Natural killer cell (primary cell): ENCODE data around the gene TUBA3E. TPM values are rescaled to one million over a fixed set of nuclear protein-coding genes. Genes with fewer than 3 reads are reported as not detected.
"Not testable (repeated sequence)": the region's sequence is repeated elsewhere in the genome, so short reads cannot be mapped to it uniquely, and the experiment has no call there.

Experiments used
- ATAC-seq, 3 donors: fragments of 150-1000 bp in 2 of 3; fragments of 200-7000 bp in 1 of 3; cut with Tn5 transposase; 1 replicate in 1 of 3; 2 replicates in 2 of 3; pipeline ENCODE4 v1.10.0; 2021; ENCODE audit warnings: mild to moderate bottlenecking in 2 of 3, moderate library complexity in 2 of 3
- DNase-seq, 2 donors: peaks; one replicate each; pipeline versions ENCODE4 v3.0.0 to v3.0.0-alpha.2; 2013 to 2021; ENCODE audit warnings: mixed read lengths in 1 of 2
- H3K27ac ChIP-seq: one replicate; pipeline ENCODE4 v1.5.1; 2013; ENCODE audit warnings: mild to moderate bottlenecking, low read length
- H3K27me3 ChIP-seq: one replicate; pipeline ENCODE4 v1.6.1; 2013; ENCODE audit warnings: low read length; ENCODE audit not compliant: control insufficient read depth, insufficient read depth
- H3K36me3 ChIP-seq: one replicate; pipeline ENCODE4 v1.6.1; 2013; ENCODE audit warnings: low read length; ENCODE audit not compliant: control insufficient read depth, insufficient read depth
- H3K4me1 ChIP-seq: one replicate; pipeline ENCODE4 v1.6.1; 2013; ENCODE audit warnings: low read length; ENCODE audit not compliant: control insufficient read depth, insufficient read depth
- H3K4me3 ChIP-seq: one replicate; pipeline ENCODE4 v1.5.1; 2013; ENCODE audit warnings: low read length
- H3K9me3 ChIP-seq: one replicate; pipeline ENCODE4 v1.6.1; 2013; ENCODE audit warnings: low read length; ENCODE audit not compliant: control insufficient read depth, insufficient read depth
- H3K27ac Mint-ChIP-seq, 2 donors: one replicate each; pipeline ENCODE4 v1.8.0; 2022; ENCODE audit warnings: mild to moderate bottlenecking in 2 of 2, mixed read lengths in 2 of 2, moderate library complexity in 1 of 2
- H3K27me3 Mint-ChIP-seq, 2 donors: one replicate each; pipeline ENCODE4 v1.8.0; 2022; ENCODE audit warnings: low read depth in 2 of 2, mixed read lengths in 2 of 2
- H3K36me3 Mint-ChIP-seq: one replicate; pipeline ENCODE4 v1.8.0; 2022; ENCODE audit warnings: mixed read lengths
- H3K4me1 Mint-ChIP-seq, 2 donors: one replicate each; pipeline ENCODE4 v1.8.0; 2022; ENCODE audit warnings: mixed read lengths in 2 of 2
- H3K4me3 Mint-ChIP-seq: one replicate; pipeline ENCODE4 v1.8.0; 2022; ENCODE audit warnings: mild to moderate bottlenecking, moderate library complexity, mixed read lengths
- H3K9me3 Mint-ChIP-seq, 2 donors: one replicate each; pipeline ENCODE4 v1.8.0; 2022; ENCODE audit warnings: mixed read lengths in 2 of 2
- WGBS: methylation state at CpG from one replicate; pipeline ENCODE4 v1.1.7; 2013; ENCODE audit warnings: missing lambda C conversion rate; ENCODE audit not compliant: insufficient coverage; 5-methylcytosine and 5-hydroxymethylcytosine counted together
- intact Hi-C: fragments of 100-400 bp; cut with micrococcal nuclease; formaldehyde crosslinking; loops from one replicate; pipeline ENCODE4 v1.14.2; 2022
- total RNA-seq, 4 donors: library from RNA; stranded (reverse); fragments of 120-200 nt in 1 of 4; gene quantifications; one replicate each; pipeline versions ENCODE4 v1.2.3 to v1.2.4, GENCODE V29; 2013 to 2022
- TF ChIP-seq, protein P1 (sequence below): fragments of 200-600 bp; IDR thresholded peaks from one replicate; pipeline ENCODE4 v1.8.0; 2022; ENCODE audit warnings: antibody characterized with exemption

The TUBA3E gene
- total RNA-seq, 3 donors from 2014 or later (not counting 1 experiment from before 2014, with no cell fraction given), result not detected

DNA sequence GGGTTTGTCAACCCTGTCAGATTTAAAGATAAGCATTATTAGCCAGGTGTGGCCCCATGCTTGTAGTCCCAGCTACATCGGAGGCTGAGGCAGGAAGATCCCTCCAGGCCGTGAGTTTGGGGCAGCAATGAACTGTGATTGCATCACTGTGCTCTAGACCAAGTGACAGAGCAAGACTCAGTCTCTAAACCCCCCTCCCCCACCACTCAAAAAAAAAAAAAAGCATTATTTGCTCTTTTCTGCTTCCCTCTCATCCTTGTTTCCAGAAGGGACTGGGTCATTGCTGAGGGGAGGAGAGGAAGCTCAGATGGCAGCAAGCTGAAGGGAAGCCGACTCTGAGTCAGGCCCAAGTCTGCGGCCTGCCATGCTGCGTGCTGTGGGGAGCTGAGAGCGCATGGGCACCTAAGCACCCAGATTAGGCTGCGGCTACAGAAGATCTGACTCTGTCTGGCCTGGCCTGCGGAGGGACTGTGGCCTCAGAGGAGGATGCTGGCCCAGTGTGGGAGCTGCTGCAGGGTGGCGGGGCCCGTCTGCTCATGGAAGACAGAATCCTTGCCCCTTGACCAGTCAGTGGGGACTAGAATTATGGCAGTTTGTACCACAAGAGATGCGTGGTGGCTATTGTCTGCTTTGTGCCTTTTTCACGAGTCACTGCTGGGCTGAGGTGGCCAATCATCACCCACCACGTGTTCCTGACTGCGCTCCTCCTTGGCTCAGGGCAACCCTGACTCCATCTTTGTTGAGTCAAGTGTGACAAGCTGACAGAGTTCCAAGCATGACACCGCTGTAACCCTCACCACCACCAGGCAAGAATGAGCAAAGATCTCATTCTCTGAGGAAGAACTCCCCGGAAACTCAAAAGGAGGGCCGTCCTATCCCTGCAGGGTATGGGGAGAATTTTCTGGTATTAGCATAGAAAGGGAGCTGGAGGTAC is 10.1 kb downstream of the TUBA3E start:
- peaks cover 5 to 20% of the 10 kb centered on the region in 2 donors for H3K4me1 Mint-ChIP-seq
- H3K9me3 ChIP-seq, H3K4me1 ChIP-seq, DNase-seq, H3K27me3 ChIP-seq, H3K36me3 ChIP-seq, H3K27ac Mint-ChIP-seq, intact Hi-C loops, H3K27me3 Mint-ChIP-seq, H3K36me3 Mint-ChIP-seq, H3K27ac ChIP-seq, ATAC-seq, H3K9me3 Mint-ChIP-seq, H3K4me3 Mint-ChIP-seq, H3K4me3 ChIP-seq: not testable (repeated sequence)
- 96% methylated on average over 17 of the region's 17 CpGs for WGBS

DNA sequence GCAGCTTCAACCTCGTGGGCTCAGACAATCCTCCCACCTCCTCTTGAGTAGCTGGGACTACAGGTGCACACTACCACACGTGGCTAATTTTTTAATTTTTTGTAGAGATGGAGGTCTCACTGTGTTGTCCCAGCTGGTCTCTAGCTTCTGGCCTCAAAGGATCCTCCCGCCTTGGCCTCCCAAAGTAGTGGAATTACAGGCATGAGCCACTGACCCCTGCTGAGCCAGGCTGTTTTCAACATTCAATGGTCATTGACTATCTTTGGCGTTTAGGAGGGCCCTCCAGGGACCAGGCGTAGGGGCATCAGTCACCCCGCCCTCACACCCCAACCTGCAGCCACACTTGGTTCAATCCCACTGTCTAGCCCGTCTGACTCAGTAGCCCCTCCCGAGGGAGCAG is 11.0 kb downstream of the TUBA3E start:
- intact Hi-C loops, result no loop called here
- no peaks in the 10 kb centered on the region for H3K27me3 Mint-ChIP-seq
- no peaks in the 10 kb centered on the region for H3K36me3 Mint-ChIP-seq
- Histone ChIP-seq H3K27me3 (no peaks in the 10 kb centered on the region), H3K4me3 (no peak overlapping the region), H3K4me1 (peaks cover 12% of the 10 kb centered on the region), H3K27ac (no peak overlapping the region), H3K9me3 (no peaks in the 10 kb centered on the region), H3K36me3 (no peaks in the 10 kb centered on the region)
- WGBS, result 91% methylated on average over 6 of the region's 8 CpGs
- ATAC-seq (no peak), DNase-seq (no peak)
- no peaks in the 10 kb centered on the region for H3K9me3 Mint-ChIP-seq
- TF ChIP-seq, protein P1, sequence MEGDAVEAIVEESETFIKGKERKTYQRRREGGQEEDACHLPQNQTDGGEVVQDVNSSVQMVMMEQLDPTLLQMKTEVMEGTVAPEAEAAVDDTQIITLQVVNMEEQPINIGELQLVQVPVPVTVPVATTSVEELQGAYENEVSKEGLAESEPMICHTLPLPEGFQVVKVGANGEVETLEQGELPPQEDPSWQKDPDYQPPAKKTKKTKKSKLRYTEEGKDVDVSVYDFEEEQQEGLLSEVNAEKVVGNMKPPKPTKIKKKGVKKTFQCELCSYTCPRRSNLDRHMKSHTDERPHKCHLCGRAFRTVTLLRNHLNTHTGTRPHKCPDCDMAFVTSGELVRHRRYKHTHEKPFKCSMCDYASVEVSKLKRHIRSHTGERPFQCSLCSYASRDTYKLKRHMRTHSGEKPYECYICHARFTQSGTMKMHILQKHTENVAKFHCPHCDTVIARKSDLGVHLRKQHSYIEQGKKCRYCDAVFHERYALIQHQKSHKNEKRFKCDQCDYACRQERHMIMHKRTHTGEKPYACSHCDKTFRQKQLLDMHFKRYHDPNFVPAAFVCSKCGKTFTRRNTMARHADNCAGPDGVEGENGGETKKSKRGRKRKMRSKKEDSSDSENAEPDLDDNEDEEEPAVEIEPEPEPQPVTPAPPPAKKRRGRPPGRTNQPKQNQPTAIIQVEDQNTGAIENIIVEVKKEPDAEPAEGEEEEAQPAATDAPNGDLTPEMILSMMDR, result no peak
- H3K27ac Mint-ChIP-seq, result no peak overlapping the region
- no peak overlapping the region for H3K4me3 Mint-ChIP-seq
- peaks cover 5 to 17% of the 10 kb centered on the region in 2 donors for H3K4me1 Mint-ChIP-seq

DNA sequence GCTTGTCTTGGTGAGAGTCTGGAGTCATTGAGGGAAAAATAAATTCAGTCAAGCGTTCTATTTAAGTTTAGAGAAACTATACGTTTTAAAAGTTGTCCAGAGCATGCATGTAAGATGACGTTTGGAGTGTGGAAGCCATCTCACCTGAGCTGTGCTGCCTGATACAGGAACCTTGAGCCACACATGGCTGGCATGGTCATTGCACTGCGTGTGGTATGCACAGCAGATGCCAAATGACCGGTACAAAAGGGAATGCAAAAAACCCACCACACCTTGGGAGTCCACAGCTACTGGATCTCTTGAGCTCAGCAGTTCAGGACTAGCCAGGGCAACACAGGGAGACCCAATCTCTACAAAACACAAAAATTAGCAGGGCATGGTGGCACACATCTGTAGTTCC is 11.8 kb downstream of the TUBA3E start:
- ATAC-seq, result no peak

DNA sequence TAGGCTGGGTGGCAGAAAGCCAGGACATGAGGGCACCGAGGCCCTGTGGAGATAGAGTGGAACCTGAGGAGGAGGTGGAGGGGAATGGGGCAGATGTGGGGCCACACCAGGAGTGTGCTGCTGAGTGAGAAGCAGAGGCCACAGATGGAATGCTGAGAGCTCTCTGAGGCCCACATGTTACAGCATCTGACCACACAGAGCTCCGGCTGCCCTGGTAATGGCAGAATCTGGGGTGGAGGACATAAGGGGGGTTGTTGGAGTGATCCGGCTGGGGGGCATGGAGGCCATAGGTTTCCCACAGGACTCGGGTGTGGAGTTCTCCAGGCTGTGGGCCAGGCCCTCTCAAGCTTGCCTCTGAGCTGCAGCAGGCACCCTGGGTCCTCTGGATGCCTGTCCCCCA is 12.3 kb downstream of the TUBA3E start:
- TF ChIP-seq, protein P1, result no peak
- peaks cover 15% of the 10 kb centered on the region for H3K4me1 ChIP-seq
- no peak overlapping the region for H3K27ac ChIP-seq
- DNase-seq, result no peak
- H3K4me3 ChIP-seq, result no peak overlapping the region
- ATAC-seq, result no peak
- no peaks in the 10 kb centered on the region for H3K9me3 ChIP-seq
- Mint-ChIP-seq H3K9me3 (no peaks in the 10 kb centered on the region), H3K27ac (peak overlapping the region in 1 of 2 donors; percentile 48), H3K36me3 (no peaks in the 10 kb centered on the region), H3K4me1 (peaks cover 7 to 18% of the 10 kb centered on the region in 2 donors), H3K27me3 (no peaks in the 10 kb centered on the region), H3K4me3 (no peak overlapping the region)
- 89% methylated on average over 4 of the region's 4 CpGs for WGBS
- no peaks in the 10 kb centered on the region for H3K27me3 ChIP-seq
- intact Hi-C loops, result no loop called here
- H3K36me3 ChIP-seq, result no peaks in the 10 kb centered on the region

More for the DNA sequence above, 11.8 kb downstream of the TUBA3E start:
- 95% methylated on average over 5 of the region's 5 CpGs for WGBS
- H3K9me3 Mint-ChIP-seq, result no peaks in the 10 kb centered on the region
- H3K36me3 Mint-ChIP-seq, result no peaks in the 10 kb centered on the region
- H3K4me3 Mint-ChIP-seq, result no peak overlapping the region
- peak overlapping the region in 1 of 2 donors; percentile 48 for H3K27ac Mint-ChIP-seq
- no peaks in the 10 kb centered on the region for H3K27me3 Mint-ChIP-seq
- peaks cover 12% of the 10 kb centered on the region for H3K4me1 ChIP-seq
- H3K27me3 ChIP-seq, result no peaks in the 10 kb centered on the region
- H3K4me1 Mint-ChIP-seq, result peaks cover 5 to 15% of the 10 kb centered on the region in 2 donors
- no peak for DNase-seq
- intact Hi-C loops, result no loop called here
- H3K9me3 ChIP-seq, result no peaks in the 10 kb centered on the region
- no peak overlapping the region for H3K27ac ChIP-seq
- TF ChIP-seq, protein P1, result no peak
- H3K4me3 ChIP-seq, result no peak overlapping the region
- no peaks in the 10 kb centered on the region for H3K36me3 ChIP-seq
